ENCODE measurements around the gene WWOX. TPM values are rescaled to one million over a fixed set of nuclear protein-coding genes. Genes with fewer than 3 reads are reported as not detected.

The WWOX gene
- total RNA-seq, 1 donor from 2014 or later = 106 TPM

GRCh38 chr16:78994135-78994745, 894.8 kb downstream of the WWOX start:
- Histone ChIP-seq H3K27me3 (no peaks in the 10 kb centered on the region), H3K27ac (no peak overlapping the region), H3K9me3 (no peaks in the 10 kb centered on the region), H3K36me3 (no peaks in the 10 kb centered on the region), H3K4me1 (no peaks in the 10 kb centered on the region), H3K4me3 (no peak overlapping the region)
- no peak for DNase-seq (ENCODE audit: low spot score in 2 of 2)
- intact Hi-C loops (cut with DNase I) = no loop called here
- TF ChIP-seq, protein P1, sequence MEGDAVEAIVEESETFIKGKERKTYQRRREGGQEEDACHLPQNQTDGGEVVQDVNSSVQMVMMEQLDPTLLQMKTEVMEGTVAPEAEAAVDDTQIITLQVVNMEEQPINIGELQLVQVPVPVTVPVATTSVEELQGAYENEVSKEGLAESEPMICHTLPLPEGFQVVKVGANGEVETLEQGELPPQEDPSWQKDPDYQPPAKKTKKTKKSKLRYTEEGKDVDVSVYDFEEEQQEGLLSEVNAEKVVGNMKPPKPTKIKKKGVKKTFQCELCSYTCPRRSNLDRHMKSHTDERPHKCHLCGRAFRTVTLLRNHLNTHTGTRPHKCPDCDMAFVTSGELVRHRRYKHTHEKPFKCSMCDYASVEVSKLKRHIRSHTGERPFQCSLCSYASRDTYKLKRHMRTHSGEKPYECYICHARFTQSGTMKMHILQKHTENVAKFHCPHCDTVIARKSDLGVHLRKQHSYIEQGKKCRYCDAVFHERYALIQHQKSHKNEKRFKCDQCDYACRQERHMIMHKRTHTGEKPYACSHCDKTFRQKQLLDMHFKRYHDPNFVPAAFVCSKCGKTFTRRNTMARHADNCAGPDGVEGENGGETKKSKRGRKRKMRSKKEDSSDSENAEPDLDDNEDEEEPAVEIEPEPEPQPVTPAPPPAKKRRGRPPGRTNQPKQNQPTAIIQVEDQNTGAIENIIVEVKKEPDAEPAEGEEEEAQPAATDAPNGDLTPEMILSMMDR (IDR thresholded peaks at IDR 0.05) = no peak

DNA sequence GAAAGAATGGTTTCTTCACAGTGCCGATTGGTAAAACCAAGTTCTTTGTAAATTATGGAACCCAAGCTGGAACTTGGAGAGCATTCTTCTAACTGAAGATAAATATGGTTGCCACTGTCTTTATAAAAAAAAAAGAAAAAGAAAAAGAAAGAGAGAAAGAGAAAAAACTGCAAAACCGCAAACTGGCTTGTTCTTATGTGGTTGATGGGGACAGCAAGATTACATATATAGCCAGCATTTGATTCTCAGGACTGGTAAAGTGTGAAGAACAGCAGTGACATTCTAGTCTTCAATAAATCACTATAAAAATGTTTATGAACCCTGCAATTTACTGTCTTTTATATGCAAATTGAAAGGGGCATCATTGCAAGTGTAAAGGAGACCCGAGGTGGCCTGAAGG, 896.0 kb downstream of the WWOX start:
- H3K27me3 ChIP-seq = no peaks in the 10 kb centered on the region
- H3K36me3 ChIP-seq = no peaks in the 10 kb centered on the region
- intact Hi-C loops (cut with DNase I) = no loop called here
- TF ChIP-seq, protein P1 (IDR thresholded peaks at IDR 0.05) = no peak
- H3K27ac ChIP-seq = no peak overlapping the region
- H3K4me3 ChIP-seq = no peak overlapping the region
- no peaks in the 10 kb centered on the region for H3K4me1 ChIP-seq
- H3K9me3 ChIP-seq = no peaks in the 10 kb centered on the region
- DNase-seq (ENCODE audit: low spot score in 2 of 2) = no peak

- no peaks in the 10 kb centered on the region for H3K4me1 ChIP-seq
- H3K36me3 ChIP-seq = no peaks in the 10 kb centered on the region
- DNase-seq (ENCODE audit: low spot score in 2 of 2) = no peak
- no peak overlapping the region for H3K4me3 ChIP-seq
- H3K9me3 ChIP-seq = no peaks in the 10 kb centered on the region
- intact Hi-C loops (cut with DNase I) = no loop called here
- TF ChIP-seq, protein P1 (IDR thresholded peaks at IDR 0.05) = no peak
- no peaks in the 10 kb centered on the region for H3K27me3 ChIP-seq
- H3K27ac ChIP-seq = no peak overlapping the region
These were observed 897.3 kb downstream of the WWOX start for GRCh38 chr16:78996790-78997189.

DNA sequence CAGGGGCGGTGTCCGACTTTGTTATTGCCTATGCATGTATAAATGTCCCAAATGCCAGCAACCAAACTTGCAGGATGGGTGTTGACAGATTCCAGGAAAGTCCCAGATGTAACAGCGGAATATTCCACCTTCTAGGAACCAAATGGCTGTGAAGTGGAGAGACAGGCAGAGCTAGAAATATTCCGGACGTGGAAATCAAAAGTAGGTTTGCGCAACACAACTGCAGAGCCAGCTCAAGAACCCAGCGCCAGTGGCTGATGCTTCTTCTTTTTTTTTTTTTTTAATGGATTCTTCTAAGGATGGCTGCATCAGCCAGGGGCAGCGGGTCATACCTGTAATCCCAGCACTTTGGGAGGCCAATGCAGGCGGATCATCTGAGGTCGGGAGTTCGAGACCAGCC, 899.4 kb downstream of the WWOX start:
- H3K4me3 ChIP-seq = no peak overlapping the region
- H3K27ac ChIP-seq = no peak overlapping the region
- H3K9me3 ChIP-seq = no peaks in the 10 kb centered on the region
- no peaks in the 10 kb centered on the region for H3K4me1 ChIP-seq
- DNase-seq (ENCODE audit: low spot score in 2 of 2) = no peak
- TF ChIP-seq, protein P1 (IDR thresholded peaks at IDR 0.05) = no peak
- H3K36me3 ChIP-seq = no peaks in the 10 kb centered on the region
- H3K27me3 ChIP-seq = no peaks in the 10 kb centered on the region
- intact Hi-C loops (cut with DNase I) = no loop called here

DNA sequence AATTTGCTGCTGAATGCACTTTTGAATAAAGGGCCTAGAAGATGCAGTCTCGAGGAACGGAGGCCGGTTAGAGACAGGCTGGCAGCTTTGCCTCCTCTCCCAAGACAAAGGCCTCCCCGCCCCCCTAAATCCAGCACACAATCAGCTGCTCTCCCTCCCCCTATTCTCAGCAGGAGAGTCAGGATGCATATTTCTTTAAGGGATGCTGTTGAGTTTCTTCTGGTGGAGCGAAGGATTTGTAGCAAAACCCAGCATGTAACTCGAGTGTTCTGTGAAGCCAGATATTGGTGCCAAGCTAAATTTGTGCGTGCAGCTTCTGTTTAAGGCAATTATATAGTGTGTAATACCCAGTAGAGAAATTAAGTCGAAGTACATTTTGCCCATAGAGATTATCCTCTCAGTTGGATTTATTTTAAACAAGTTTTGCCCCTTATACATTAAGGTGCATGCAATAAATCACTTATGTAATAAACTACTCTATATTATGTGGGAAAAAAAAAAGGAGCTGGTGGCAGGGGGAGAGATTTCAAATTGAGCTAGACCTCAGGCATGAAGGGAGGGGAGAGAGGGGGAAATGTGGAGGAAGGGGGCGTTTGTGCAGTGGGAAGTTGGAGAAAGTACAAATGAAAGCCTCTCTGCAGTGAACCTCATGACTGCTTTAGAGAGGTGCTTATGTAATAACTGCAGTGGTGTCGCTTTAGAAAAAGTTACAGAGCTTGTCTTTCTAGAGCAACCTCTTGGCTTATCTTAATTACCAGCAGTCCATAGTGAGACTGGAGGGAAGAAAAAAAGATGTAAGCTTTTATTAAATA, 901.9 kb downstream of the WWOX start:
- no peak for DNase-seq (ENCODE audit: low spot score in 2 of 2)
- Histone ChIP-seq H3K9me3 (no peaks in the 10 kb centered on the region), H3K27ac (no peak overlapping the region), H3K4me1 (no peaks in the 10 kb centered on the region), H3K4me3 (no peak overlapping the region), H3K36me3 (no peaks in the 10 kb centered on the region), H3K27me3 (no peaks in the 10 kb centered on the region)
- intact Hi-C loops (cut with DNase I) = no loop called here
- TF ChIP-seq, protein P1 (IDR thresholded peaks at IDR 0.05) = no peak
